Fibroblast of lung (primary cell): ENCODE measurements around the gene ZFP57. TPM values are rescaled to one million over a fixed set of nuclear protein-coding genes. Genes with fewer than 3 reads are reported as not detected.

Source experiments
- DNase-seq, 2 donors: peaks; one replicate each; pipeline versions ENCODE4 v3.0.0 to v3.0.0-alpha.2; 2010; ENCODE audit warnings: low read depth in 2 of 2
- H2AFZ ChIP-seq: 2 replicates; pipeline ENCODE4 v1.5.1; 2012; ENCODE audit warnings: low read length, control low read depth, inconsistent platforms
- H3K27ac ChIP-seq: 2 replicates; pipeline ENCODE4 v1.5.1; 2011; ENCODE audit warnings: low read length, control low read depth; ENCODE audit not compliant: insufficient read depth
- H3K27me3 ChIP-seq: 2 replicates; pipeline ENCODE4 v1.5.1; 2011; ENCODE audit warnings: mild to moderate bottlenecking, low read length; ENCODE audit not compliant: control insufficient read depth, insufficient read depth
- H3K36me3 ChIP-seq: 2 replicates; pipeline ENCODE4 v1.5.1; 2011; ENCODE audit warnings: low read length; ENCODE audit not compliant: control insufficient read depth, insufficient read depth
- H3K4me1 ChIP-seq: 2 replicates; pipeline ENCODE4 v1.5.1; 2011; ENCODE audit warnings: low read length; ENCODE audit not compliant: control insufficient read depth, insufficient read depth; ENCODE audit errors: extremely low read depth
- H3K4me2 ChIP-seq: 2 replicates; pipeline ENCODE4 v1.5.1; 2011; ENCODE audit warnings: low read length, control low read depth; ENCODE audit not compliant: insufficient read depth; ENCODE audit errors: extremely low read depth
- H3K4me3 ChIP-seq, 4 experiments: fragments of 200-600 bp in 1 of 4; sonication (generic) in 1 of 4; replicated peaks in 1 of 4; 2 replicates each; pipeline ENCODE4 v1.5.1; 2011 to 2016; ENCODE audit warnings: low read length in 4 of 4, low read depth in 3 of 4, mild to moderate bottlenecking in 3 of 4, control low read depth in 2 of 4, inconsistent platforms in 1 of 4, mixed read lengths in 1 of 4; ENCODE audit not compliant: insufficient read depth in 1 of 4; ENCODE audit errors: control extremely low read depth in 1 of 4
- H3K79me2 ChIP-seq: 2 replicates; pipeline ENCODE4 v1.5.1; 2012; ENCODE audit warnings: mild to moderate bottlenecking, low read length, inconsistent platforms; ENCODE audit not compliant: control insufficient read depth, insufficient read depth
- H3K9ac ChIP-seq: 2 replicates; pipeline ENCODE4 v1.5.1; 2011; ENCODE audit warnings: mild to moderate bottlenecking, low read length, control low read depth; ENCODE audit not compliant: insufficient read depth
- H3K9me3 ChIP-seq: 2 replicates; pipeline ENCODE4 v1.5.1; 2012; ENCODE audit warnings: low read depth, low read length; ENCODE audit not compliant: control insufficient read depth, insufficient read depth
- H4K20me1 ChIP-seq: 2 replicates; pipeline ENCODE4 v1.5.1; 2011; ENCODE audit warnings: low read length; ENCODE audit not compliant: control insufficient read depth, insufficient read depth; ENCODE audit errors: extremely low read depth
- EZH2 ChIP-seq: IDR thresholded peaks from 2 replicates; pipeline ENCODE4 v1.5.1; 2012; ENCODE audit warnings: low read length, control low read depth, mild to moderate bottlenecking; ENCODE audit errors: missing control alignments
- polyA plus RNA-seq, 2 donors: library from polyadenylated mRNA; depleted of rRNA in 1 of 2; stranded (reverse) in 1 of 2; unstranded in 1 of 2; fragments of >200 nt; gene quantifications; 2 replicates each; pipeline ENCODE4 v1.2.1, GENCODE V29; 2011 to 2012; ENCODE audit warnings: missing spikeins in 1 of 2
- total RNA-seq: library from RNA; depleted of rRNA; stranded (reverse); fragments of >200 nt; gene quantifications from 2 replicates; pipeline ENCODE4 v1.2.1, GENCODE V29; 2014
- TF ChIP-seq, protein P1 (sequence below), 2 donors: IDR thresholded peaks in 1 of 2; conservative IDR thresholded peaks in 1 of 2; 1 replicate in 1 of 2; 2 replicates in 1 of 2; pipeline ENCODE4 v1.5.1; 2011 to 2012; ENCODE audit warnings: low read length in 2 of 2, control low read depth in 1 of 2, inconsistent platforms in 1 of 2, low read depth in 1 of 2, mild to moderate bottlenecking in 1 of 2

Gene ZFP57
- total and polyA plus RNA-seq, 2 donors (not counting 1 experiment from before 2014, with no cell fraction given), result not detected

DNA sequence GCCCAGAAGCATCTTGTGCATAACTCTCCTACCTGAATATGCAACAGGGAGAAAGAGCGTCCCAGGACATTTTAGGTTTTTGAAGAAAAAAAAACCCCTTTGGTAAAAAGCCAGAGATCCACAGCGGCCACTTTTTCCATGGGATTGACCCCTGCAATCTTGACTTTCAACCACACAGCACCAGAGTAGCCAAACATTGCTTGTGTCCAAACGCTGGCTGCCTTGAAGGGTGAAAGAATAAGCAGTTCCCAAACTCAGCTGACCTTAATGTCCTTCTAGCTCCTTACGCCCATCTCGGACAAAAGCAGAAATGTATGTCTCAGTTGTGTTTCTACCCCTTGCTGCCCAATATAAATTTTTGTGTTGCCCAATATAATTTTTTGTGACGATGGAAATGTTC is 25.3 kb downstream of the ZFP57 start:
- peaks cover 4% of the 10 kb centered on the region for H3K27me3 ChIP-seq
- no peaks in the 10 kb centered on the region for H3K9me3 ChIP-seq
- TF ChIP-seq EZH2, result no peak
- TF ChIP-seq, protein P1, sequence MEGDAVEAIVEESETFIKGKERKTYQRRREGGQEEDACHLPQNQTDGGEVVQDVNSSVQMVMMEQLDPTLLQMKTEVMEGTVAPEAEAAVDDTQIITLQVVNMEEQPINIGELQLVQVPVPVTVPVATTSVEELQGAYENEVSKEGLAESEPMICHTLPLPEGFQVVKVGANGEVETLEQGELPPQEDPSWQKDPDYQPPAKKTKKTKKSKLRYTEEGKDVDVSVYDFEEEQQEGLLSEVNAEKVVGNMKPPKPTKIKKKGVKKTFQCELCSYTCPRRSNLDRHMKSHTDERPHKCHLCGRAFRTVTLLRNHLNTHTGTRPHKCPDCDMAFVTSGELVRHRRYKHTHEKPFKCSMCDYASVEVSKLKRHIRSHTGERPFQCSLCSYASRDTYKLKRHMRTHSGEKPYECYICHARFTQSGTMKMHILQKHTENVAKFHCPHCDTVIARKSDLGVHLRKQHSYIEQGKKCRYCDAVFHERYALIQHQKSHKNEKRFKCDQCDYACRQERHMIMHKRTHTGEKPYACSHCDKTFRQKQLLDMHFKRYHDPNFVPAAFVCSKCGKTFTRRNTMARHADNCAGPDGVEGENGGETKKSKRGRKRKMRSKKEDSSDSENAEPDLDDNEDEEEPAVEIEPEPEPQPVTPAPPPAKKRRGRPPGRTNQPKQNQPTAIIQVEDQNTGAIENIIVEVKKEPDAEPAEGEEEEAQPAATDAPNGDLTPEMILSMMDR (conservative IDR thresholded peaks at IDR 0.05 in 1 of 2, IDR thresholded peaks at IDR 0.05 in 1 of 2; ENCODE audit: low read depth in 1 of 2, low read length in 2 of 2), result no peak
- no peaks in the 10 kb centered on the region for H3K36me3 ChIP-seq
- no peaks in the 10 kb centered on the region for H3K4me1 ChIP-seq
- H3K79me2 ChIP-seq, result no peaks in the 10 kb centered on the region
- no peaks in the 10 kb centered on the region for H4K20me1 ChIP-seq
- H3K27ac ChIP-seq, result no peak overlapping the region
- no peak for DNase-seq
- H3K4me3 ChIP-seq, result no peak overlapping the region
- no peak overlapping the region for H2AFZ ChIP-seq
- no peak overlapping the region for H3K4me2 ChIP-seq
- H3K9ac ChIP-seq, result no peak overlapping the region

DNA sequence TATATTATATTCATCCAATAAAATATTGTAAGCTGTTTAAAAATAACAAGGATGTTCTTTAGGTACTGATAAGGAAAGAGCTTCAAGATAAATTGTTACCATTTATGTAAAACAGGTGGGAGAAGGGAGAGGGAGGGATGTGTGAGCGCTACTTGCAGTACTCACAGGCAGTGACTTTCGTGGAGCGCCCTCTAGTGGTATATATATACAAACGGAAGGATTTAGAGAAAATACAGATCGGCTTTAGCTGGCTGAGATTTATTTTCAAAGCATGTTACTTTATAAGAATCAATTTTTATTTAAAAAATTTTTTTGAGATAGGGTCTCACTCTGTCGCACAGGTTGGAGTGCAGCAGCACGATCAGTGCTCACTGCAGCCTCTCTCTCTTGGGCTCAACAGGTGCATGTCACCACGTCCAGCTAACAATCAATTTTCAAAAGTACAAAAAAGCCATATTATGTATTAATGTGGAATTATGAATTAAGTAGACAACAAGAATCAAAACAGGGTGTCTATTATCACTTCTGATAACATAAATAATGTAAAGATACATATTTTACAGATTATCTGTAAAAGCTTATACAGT is 27.4 kb downstream of the ZFP57 start:
- no peak overlapping the region for H3K27ac ChIP-seq
- H3K79me2 ChIP-seq, result no peaks in the 10 kb centered on the region
- peak; percentile 68 to 83 for DNase-seq
- no peak overlapping the region for H2AFZ ChIP-seq
- TF ChIP-seq, protein P1 (conservative IDR thresholded peaks at IDR 0.05 in 1 of 2, IDR thresholded peaks at IDR 0.05 in 1 of 2; ENCODE audit: low read depth in 1 of 2, low read length in 2 of 2), result peak; percentile 72 to 74
- no peak for TF ChIP-seq EZH2
- H3K9ac ChIP-seq, result no peak overlapping the region
- no peaks in the 10 kb centered on the region for H3K4me1 ChIP-seq
- H3K27me3 ChIP-seq, result peaks cover 4% of the 10 kb centered on the region
- H3K36me3 ChIP-seq, result no peaks in the 10 kb centered on the region
- no peaks in the 10 kb centered on the region for H3K9me3 ChIP-seq
- H3K4me3 ChIP-seq, result no peak overlapping the region
- no peaks in the 10 kb centered on the region for H4K20me1 ChIP-seq
- no peak overlapping the region for H3K4me2 ChIP-seq

DNA sequence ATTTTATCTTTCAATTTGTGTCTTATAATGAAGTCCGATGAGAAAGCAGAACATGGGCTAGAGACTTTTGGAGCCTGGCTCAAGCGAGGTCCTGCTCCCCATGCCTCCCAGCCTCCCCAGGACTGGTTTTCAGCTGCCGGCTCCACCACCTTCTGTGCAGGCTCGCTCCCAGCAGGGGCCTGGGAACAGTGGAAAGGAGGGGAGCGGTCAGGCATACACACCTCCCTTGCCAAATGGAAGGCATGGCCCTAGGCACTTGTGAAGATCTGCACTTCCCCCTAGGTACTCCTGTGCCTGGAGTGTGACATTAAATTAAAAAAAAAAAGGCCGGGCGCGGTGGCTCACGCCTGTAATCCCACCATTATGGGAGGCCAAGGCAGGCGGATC is 28.8 kb downstream of the ZFP57 start:
- Histone ChIP-seq H3K4me1 (no peaks in the 10 kb centered on the region), H3K9ac (no peak overlapping the region)

More for the DNA sequence above, 28.8 kb downstream of the ZFP57 start:
- DNase-seq, result no peak
- Histone ChIP-seq H3K27ac (no peak overlapping the region), H3K4me2 (no peak overlapping the region), H3K9me3 (no peaks in the 10 kb centered on the region), H3K27me3 (peaks cover 4% of the 10 kb centered on the region), H3K79me2 (no peaks in the 10 kb centered on the region), H3K36me3 (no peaks in the 10 kb centered on the region), H2AFZ (no peak overlapping the region), H3K4me3 (no peak overlapping the region), H4K20me1 (no peaks in the 10 kb centered on the region)
- TF ChIP-seq, protein P1 (conservative IDR thresholded peaks at IDR 0.05 in 1 of 2, IDR thresholded peaks at IDR 0.05 in 1 of 2; ENCODE audit: low read depth in 1 of 2, low read length in 2 of 2), result no peak
- no peak for TF ChIP-seq EZH2
